ENCODE measurements around the gene NAMPT.

GRCh38 chr7:106291247-106291646 lies 6.5 kb upstream of the NAMPT start:
- no peak for TF ChIP-seq EZH2phosphoT487 (IDR thresholded peaks at IDR 0.05; ENCODE audit: borderline replicate concordance, low read length)
- no peak for TF ChIP-seq CTCF (IDR thresholded peaks at IDR 0.05; ENCODE audit: low read depth, low read length, poor library complexity, severe bottlenecking)
